ENCODE results near the gene KRT81. TPM values are rescaled to one million over a fixed set of nuclear protein-coding genes. Genes with fewer than 3 reads are reported as not detected.

The KRT81 gene
- total and polyA plus RNA-seq, 2 of the 4 experiments (the other 2 are of a cell fraction) = under 0.01 to 0.05 TPM

DNA sequence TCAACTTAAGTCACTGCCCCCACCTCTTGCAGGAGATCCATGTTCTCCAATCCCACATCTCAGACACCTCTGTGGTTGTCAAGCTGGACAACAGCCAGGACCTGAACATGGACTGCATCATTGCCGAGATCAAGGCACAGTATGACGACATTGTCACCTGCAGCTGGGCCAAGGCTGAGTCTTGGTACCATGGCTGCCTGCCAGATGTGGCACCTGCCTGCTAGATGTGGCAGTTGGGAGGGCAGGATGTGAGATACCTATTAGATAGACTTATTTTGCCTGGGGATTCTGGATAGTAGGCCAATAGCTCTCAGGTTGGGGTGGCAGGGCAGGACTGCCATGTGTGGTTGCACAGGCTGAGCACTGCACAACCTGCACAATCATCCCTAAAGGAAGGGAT is 24.8 kb downstream of the KRT81 start:
- Histone ChIP-seq H2BK120ac (ENCODE audit: low read depth, low read length) (no peak overlapping the region), H2AK9ac (replicated peaks; ENCODE audit: low read depth, low read length, poor library complexity) (no peak overlapping the region), H3K9ac (ENCODE audit: low read depth, low read length) (no peak overlapping the region), H3K79me1 (ENCODE audit: low read depth in 1 of 2, low read length in 2 of 2) (no peaks in the 10 kb centered on the region), H4K20me1 (ENCODE audit: insufficient read depth, low read length) (no peaks in the 10 kb centered on the region), H2BK20ac (ENCODE audit: low read depth, low read length) (no peak overlapping the region), H3K14ac (replicated peaks; ENCODE audit: low read depth, low read length) (no peak overlapping the region), H4K5ac (ENCODE audit: low read depth, low read length) (no peak overlapping the region), H3K4ac (ENCODE audit: low read depth, low read length) (no peak overlapping the region), H3K9me1 (ENCODE audit: insufficient read depth, low read length) (peaks cover 3% of the 10 kb centered on the region), H3K23ac (ENCODE audit: low read depth, low read length) (no peak overlapping the region), H2AFZ (replicated peaks; ENCODE audit: low read length, poor library complexity) (no peak overlapping the region), H3K9me3 (ENCODE audit: control insufficient read depth, insufficient read depth, low read length) (peaks cover 2% of the 10 kb centered on the region; the same call in 1 of the 2 replicates), H3K56ac (ENCODE audit: extremely low read depth, insufficient read depth, low read length) (no peak overlapping the region), H3K27ac (ENCODE audit: insufficient read depth, low read length) (no peak overlapping the region), H3K36me3 (ENCODE audit: control insufficient read depth, insufficient read depth, low read length) (no peaks in the 10 kb centered on the region), H3K18ac (ENCODE audit: low read depth, low read length) (no peak overlapping the region), H2AK5ac (ENCODE audit: low read depth, low read length) (no peak overlapping the region), H2BK5ac (ENCODE audit: low read depth, low read length, poor library complexity, severe bottlenecking) (no peak overlapping the region), H3K4me2 (ENCODE audit: low read depth, low read length) (no peak overlapping the region), H3K27me3 (ENCODE audit: control insufficient read depth, insufficient read depth, low read length) (peaks cover 14% of the 10 kb centered on the region), H3K4me1 (ENCODE audit: control insufficient read depth, insufficient read depth, low read length) (peaks cover 4% of the 10 kb centered on the region), H4K8ac (ENCODE audit: low read depth in 2 of 2, low read length in 2 of 2) (no peak overlapping the region), H3K4me3 (ENCODE audit: insufficient read depth, low read depth, low read length) (no peak overlapping the region), H4K91ac (ENCODE audit: insufficient read depth, low read depth, low read length) (no peak overlapping the region), H2BK15ac (ENCODE audit: low read depth, low read length) (no peak overlapping the region)
- in situ Hi-C loops (cut with MboI; ENCODE audit: low sequenced_read_pairs) = no loop called here
- ChIA-PET POLR2A (ENCODE audit: unreplicated experiment) (no interaction called here), CTCF (interaction anchor here (3.3 kb wide), 1 partner anchor 13 kb away, joined by 14 read pairs; no protein-coding TSS in a partner anchor)
- dilution Hi-C loops (cut with HindIII; ENCODE audit: low sequenced_read_pairs, unreplicated experiment) = no loop called here
- 40% methylated on average over 2 of the region's 2 CpGs; no CpG with 5 or more reads in 1 of the 2 experiments for WGBS, 2 experiments (ENCODE audit: extremely low coverage in 2 of 2, insufficient read length in 1 of 2)
- intact Hi-C loops (cut with micrococcal nuclease) = no loop called here
- TF ChIP-seq MAFK (IDR thresholded peaks at IDR 0.05; ENCODE audit: low read depth, low read length) = no peak
- TF ChIP-seq NFE2L2 (IDR thresholded peaks at IDR 0.05; ENCODE audit: low read depth, low read length) = no peak
- no peak for TF ChIP-seq MXI1 (IDR thresholded peaks at IDR 0.05; ENCODE audit: borderline replicate concordance, low read depth, low read length)
- no peak for TF ChIP-seq CHD1 (IDR thresholded peaks at IDR 0.05; ENCODE audit: low read depth, low read length)
- TF ChIP-seq POLR2A (IDR thresholded peaks at IDR 0.05; ENCODE audit: low read depth, low read length) = no peak
- no peak for TF ChIP-seq RCOR1 (IDR thresholded peaks at IDR 0.05; ENCODE audit: insufficient replicate concordance, low read length)
- TF ChIP-seq CEBPB (IDR thresholded peaks at IDR 0.05; ENCODE audit: low read depth, low read length) = no peak
- TF ChIP-seq, protein P1, sequence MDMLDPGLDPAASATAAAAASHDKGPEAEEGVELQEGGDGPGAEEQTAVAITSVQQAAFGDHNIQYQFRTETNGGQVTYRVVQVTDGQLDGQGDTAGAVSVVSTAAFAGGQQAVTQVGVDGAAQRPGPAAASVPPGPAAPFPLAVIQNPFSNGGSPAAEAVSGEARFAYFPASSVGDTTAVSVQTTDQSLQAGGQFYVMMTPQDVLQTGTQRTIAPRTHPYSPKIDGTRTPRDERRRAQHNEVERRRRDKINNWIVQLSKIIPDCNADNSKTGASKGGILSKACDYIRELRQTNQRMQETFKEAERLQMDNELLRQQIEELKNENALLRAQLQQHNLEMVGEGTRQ (IDR thresholded peaks at IDR 0.05; ENCODE audit: low read depth, low read length) = no peak
- DNase-seq = no peak
- no TSS peak for BruUV-seq (replicated peaks)
- no peak for ATAC-seq (ENCODE audit: low read depth)

Data from IMR-90 (cell line).